ENCODE data around the gene KHDC4. TPM values are rescaled to one million over a fixed set of nuclear protein-coding genes. Genes with fewer than 3 reads are reported as not detected.

Gene KHDC4
- total RNA-seq, 2 experiments from 2014 or later, result 56.6 to 60.8 TPM

- Mint-ChIP-seq H3K36me3 (ENCODE audit: low read depth) (peaks cover 14% of the 10 kb centered on the region), H3K4me1 (ENCODE audit: low read depth) (peaks cover 54% of the 10 kb centered on the region), H3K4me3 (peak overlapping the region; percentile 97), H3K27me3 (no peaks in the 10 kb centered on the region), H3K27ac (peak overlapping the region; percentile 86), H3K9me3 (no peaks in the 10 kb centered on the region)
- no peaks in the 10 kb centered on the region for H3K9me3 ChIP-seq (ENCODE audit: control insufficient read depth in 1 of 2, insufficient read depth in 1 of 2, low read length in 2 of 2)
- CTCF ChIA-PET, result interaction anchor here (3.9 kb wide), 1 partner anchor 44 kb away, joined by 15 read pairs; no protein-coding TSS in a partner anchor
- no peak for TF ChIP-seq CTCF (IDR thresholded peaks at IDR 0.05)
- no peaks in the 10 kb centered on the region for H3K27me3 ChIP-seq (ENCODE audit: control insufficient read depth in 1 of 2, insufficient read depth in 2 of 2, low read length in 2 of 2)
- H3K4me1 ChIP-seq (ENCODE audit: insufficient read depth, low read length), result peaks cover 62% of the 10 kb centered on the region
- H3K4me3 ChIP-seq (ENCODE audit: low read length), result no peak overlapping the region
- intact Hi-C loops (cut with DNase I, micrococcal nuclease), result no loop called here
- H3K36me3 ChIP-seq (ENCODE audit: insufficient read depth, low read length), result no peaks in the 10 kb centered on the region
- POLR2A ChIA-PET, result interaction anchor here (1.2 to 10.1 kb wide), 4 partner anchors 12 to 49 kb away, joined by 5 to 92 read pairs (median 35); partner anchors contain the start of gene KHDC4
- ATAC-seq (ENCODE audit: poor library complexity) (no peak), DNase-seq (no peak)
- H3K27ac ChIP-seq (ENCODE audit: low read depth in 1 of 2, low read length in 2 of 2), result peak overlapping the region; percentile 57 to 71
These were observed 47.9 kb upstream of the KHDC4 start for GRCh38 chr1:155982106-155982505.

GRCh38 chr1:155981266-155982088 lies 47.3 kb upstream of the KHDC4 start:
- Mint-ChIP-seq H3K4me3 (peak overlapping the region; percentile 97), H3K27me3 (no peaks in the 10 kb centered on the region), H3K9me3 (no peaks in the 10 kb centered on the region), H3K36me3 (ENCODE audit: low read depth) (peaks cover 20% of the 10 kb centered on the region), H3K4me1 (ENCODE audit: low read depth) (peaks cover 58% of the 10 kb centered on the region), H3K27ac (peak overlapping the region; percentile 86)
- intact Hi-C loops (cut with DNase I, micrococcal nuclease), result loop anchor here (2.0 kb wide), 2 partner anchors 15 to 39 kb away; no protein-coding TSS in a partner anchor
- peak overlapping the region; percentile 57 to 71 for H3K27ac ChIP-seq (ENCODE audit: low read depth in 1 of 2, low read length in 2 of 2)
- H3K4me1 ChIP-seq (ENCODE audit: insufficient read depth, low read length), result peaks cover 66% of the 10 kb centered on the region
- H3K36me3 ChIP-seq (ENCODE audit: insufficient read depth, low read length), result no peaks in the 10 kb centered on the region
- no peak for TF ChIP-seq CTCF (IDR thresholded peaks at IDR 0.05)
- CTCF ChIA-PET, result interaction anchor here (1.4 to 3.9 kb wide), 2 partner anchors 43 kb away, joined by 5 to 15 read pairs; no protein-coding TSS in a partner anchor
- peak; percentile 64 for ATAC-seq (ENCODE audit: poor library complexity)
- H3K4me3 ChIP-seq (ENCODE audit: low read length), result peak overlapping the region; percentile 16
- POLR2A ChIA-PET, result interaction anchor here (0.6 to 10.1 kb wide), 8 partner anchors 11 to 372 kb away, joined by 3 to 92 read pairs (median 6); partner anchors contain the start of genes KHDC4 and MSTO1
- H3K9me3 ChIP-seq (ENCODE audit: control insufficient read depth in 1 of 2, insufficient read depth in 1 of 2, low read length in 2 of 2), result no peaks in the 10 kb centered on the region
- DNase-seq, result peak in 11 of 14 experiments; percentile 24 to 71 (median 44)
- H3K27me3 ChIP-seq (ENCODE audit: control insufficient read depth in 1 of 2, insufficient read depth in 2 of 2, low read length in 2 of 2), result no peaks in the 10 kb centered on the region

GRCh38 chr1:155979597-155980343 lies 45.6 kb upstream of the KHDC4 start:
- Mint-ChIP-seq H3K36me3 (ENCODE audit: low read depth) (peaks cover 36% of the 10 kb centered on the region), H3K4me1 (ENCODE audit: low read depth) (peaks cover 74% of the 10 kb centered on the region), H3K27me3 (no peaks in the 10 kb centered on the region), H3K27ac (peak overlapping the region; percentile 86), H3K4me3 (peak overlapping the region; percentile 97), H3K9me3 (no peaks in the 10 kb centered on the region)
- intact Hi-C loops (cut with DNase I, micrococcal nuclease), result loop anchor here (2.0 to 5.0 kb wide), 3 partner anchors 13 to 122 kb away; partner anchors contain the start of genes GON4L (in 1 of the 2) and SYT11 (in 1 of the 2)
- ATAC-seq (ENCODE audit: poor library complexity), result no peak
- no peak for TF ChIP-seq CTCF (IDR thresholded peaks at IDR 0.05)
- Histone ChIP-seq H3K4me3 (ENCODE audit: low read length) (peak overlapping the region; percentile 93), H3K27ac (ENCODE audit: low read depth in 1 of 2, low read length in 2 of 2) (peak overlapping the region; percentile 66 to 89), H3K36me3 (ENCODE audit: insufficient read depth, low read length) (no peaks in the 10 kb centered on the region), H3K4me1 (ENCODE audit: insufficient read depth, low read length) (peaks cover 76% of the 10 kb centered on the region), H3K27me3 (ENCODE audit: control insufficient read depth in 1 of 2, insufficient read depth in 2 of 2, low read length in 2 of 2) (no peaks in the 10 kb centered on the region), H3K9me3 (ENCODE audit: control insufficient read depth in 1 of 2, insufficient read depth in 1 of 2, low read length in 2 of 2) (no peaks in the 10 kb centered on the region)
- ChIA-PET CTCF (interaction anchor here (0.6 to 2.0 kb wide), 6 partner anchors 9 to 42 kb away, joined by 3 to 10 read pairs (median 4); no protein-coding TSS in a partner anchor), POLR2A (interaction anchor here (1.2 to 10.1 kb wide), 7 partner anchors 12 to 47 kb away, joined by 4 to 92 read pairs (median 20); partner anchors contain the start of genes KHDC4 and RXFP4)
- no peak for DNase-seq
